NCI-H128 (cell line): ENCODE results near the gene ZFYVE9.
"Not testable (repeated sequence)": the region's sequence is repeated elsewhere in the genome, so short reads cannot be mapped to it uniquely, and the experiment has no call there.

Experiments
- DNase-seq: peaks from one replicate; lab custom pipeline; 2025; ENCODE audit not compliant: unreplicated experiment; lab: John Stamatoyannopoulos, UW

The ZFYVE9 gene

GRCh38 chr1:52141513-52142219, at the start of gene ZFYVE9:
ZFYVE9 (plus strand) TSS chr1:52142089; CDS start chr1:52233207, 91,118 bp downstream.
- DNase-seq = peak; percentile 69

DNA sequence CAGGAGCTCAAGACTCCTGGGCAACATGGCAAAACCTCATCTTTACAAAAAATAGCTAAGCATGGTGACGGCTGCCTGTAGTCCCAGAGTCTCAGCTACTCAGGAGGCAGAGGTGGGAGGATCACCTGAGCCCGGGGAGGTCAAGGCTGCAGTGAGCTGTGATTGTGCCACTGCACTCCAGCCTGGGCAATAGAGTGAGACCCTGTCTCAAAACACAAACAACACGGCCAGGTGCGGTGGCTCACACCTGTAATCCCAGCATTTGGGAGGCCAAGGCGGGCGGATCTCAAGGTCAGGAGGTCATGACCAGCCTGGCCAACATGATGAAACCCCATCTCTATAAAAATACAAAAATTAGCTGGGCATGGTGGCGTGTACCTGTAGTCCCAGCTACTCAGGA, 47.6 kb upstream of the ZFYVE9 start:
- not testable (repeated sequence) for DNase-seq

GRCh38 chr1:52096216-52096615, 45.7 kb upstream of the ZFYVE9 start:
- no peak for DNase-seq

- DNase-seq = peak; percentile 22
Observed at GRCh38 chr1:52098139-52098871, 43.6 kb upstream of the ZFYVE9 start.

DNA sequence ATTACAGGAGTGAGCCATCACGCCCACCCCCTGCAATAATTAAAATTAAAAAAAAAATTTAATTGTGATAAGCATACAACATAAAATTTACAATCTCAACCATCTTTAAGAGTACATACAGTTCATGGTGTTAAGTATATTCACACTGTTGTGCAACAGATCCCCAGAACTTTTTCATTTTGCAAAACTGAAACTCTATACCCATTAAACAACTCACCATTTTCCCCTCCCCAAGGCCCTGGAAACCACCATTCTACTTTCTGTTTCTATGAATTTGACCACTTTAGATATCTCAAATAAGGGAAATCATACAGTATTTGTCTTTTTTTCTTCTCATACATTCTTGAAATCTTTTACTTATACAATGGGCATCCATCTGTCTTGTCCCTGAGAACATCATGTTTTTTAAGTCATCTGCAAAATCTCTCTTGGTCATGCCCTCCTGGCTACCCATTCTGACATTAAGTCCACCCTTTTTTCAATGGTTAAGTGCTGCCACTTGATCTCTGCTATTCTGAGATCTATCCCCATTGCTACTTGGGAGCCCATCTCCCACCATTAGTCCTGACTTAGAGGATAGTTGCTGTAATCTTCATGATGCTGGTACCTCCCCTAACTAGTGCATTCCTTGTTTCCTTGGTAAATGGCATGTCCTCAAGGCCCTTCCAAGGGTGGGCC, 39.4 kb upstream of the ZFYVE9 start:
- no peak for DNase-seq

- DNase-seq = no peak
Observed at GRCh38 chr1:52111492-52111891, 30.4 kb upstream of the ZFYVE9 start.

- no peak for DNase-seq
Observed at GRCh38 chr1:52112489-52112888, 29.4 kb upstream of the ZFYVE9 start.

DNA sequence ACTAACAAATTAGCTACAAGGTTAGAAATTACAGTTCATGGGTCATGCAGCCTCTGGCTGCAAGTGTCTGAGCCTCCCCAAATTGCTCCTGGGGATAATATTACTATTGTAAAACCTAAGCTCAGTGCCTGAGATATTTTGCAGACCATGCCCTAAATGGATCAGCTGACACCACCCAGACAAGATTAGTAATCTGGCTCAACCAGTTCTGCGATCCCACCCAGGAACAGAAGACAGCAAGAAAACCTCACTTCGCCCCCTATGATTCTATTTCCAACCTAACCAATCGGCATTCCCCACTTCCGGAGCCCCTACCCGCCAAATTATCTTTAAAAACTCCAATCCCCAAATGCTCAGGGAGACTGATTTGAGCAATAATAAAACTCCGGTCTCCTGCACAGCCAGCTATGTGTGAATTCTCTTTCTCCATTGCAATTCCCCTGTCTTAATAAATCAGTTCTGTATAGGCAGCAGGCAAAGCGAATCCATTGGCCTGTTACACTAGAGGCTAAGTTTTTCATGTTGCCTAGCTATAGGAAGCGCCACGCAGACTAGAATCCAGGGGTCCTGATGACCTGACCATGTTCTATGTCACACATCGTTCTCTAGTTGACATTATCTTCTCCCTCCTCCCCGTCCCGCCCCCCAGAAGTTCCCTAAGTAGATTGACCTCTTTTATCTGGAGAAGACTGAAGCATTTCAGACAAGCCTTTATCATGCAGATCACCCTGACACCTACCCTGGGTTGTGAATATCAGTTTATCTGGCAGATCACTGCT, 22.4 kb upstream of the ZFYVE9 start:
- no peak for DNase-seq

DNA sequence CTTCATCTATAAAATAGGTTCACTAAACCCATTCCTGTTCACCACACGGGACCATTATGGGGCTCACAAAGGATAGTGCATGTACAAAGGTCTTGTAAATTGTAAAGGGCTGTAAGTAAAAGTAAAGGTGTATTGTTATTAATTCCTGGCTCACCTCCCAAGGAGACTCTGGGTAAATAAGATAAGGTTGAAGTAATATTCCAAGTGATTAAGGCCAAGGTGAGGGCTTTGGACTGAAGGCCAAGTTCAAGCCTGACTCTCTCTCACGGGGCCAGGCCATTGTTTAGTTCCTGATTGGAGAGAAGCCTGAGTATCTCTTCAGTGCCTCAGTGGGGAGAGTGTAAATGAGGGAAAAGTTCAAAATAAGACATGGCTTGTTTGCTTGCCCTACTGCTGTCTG, 19.5 kb upstream of the ZFYVE9 start:
- DNase-seq = no peak

GRCh38 chr1:52123622-52124021, 18.3 kb upstream of the ZFYVE9 start:
- no peak for DNase-seq

DNA sequence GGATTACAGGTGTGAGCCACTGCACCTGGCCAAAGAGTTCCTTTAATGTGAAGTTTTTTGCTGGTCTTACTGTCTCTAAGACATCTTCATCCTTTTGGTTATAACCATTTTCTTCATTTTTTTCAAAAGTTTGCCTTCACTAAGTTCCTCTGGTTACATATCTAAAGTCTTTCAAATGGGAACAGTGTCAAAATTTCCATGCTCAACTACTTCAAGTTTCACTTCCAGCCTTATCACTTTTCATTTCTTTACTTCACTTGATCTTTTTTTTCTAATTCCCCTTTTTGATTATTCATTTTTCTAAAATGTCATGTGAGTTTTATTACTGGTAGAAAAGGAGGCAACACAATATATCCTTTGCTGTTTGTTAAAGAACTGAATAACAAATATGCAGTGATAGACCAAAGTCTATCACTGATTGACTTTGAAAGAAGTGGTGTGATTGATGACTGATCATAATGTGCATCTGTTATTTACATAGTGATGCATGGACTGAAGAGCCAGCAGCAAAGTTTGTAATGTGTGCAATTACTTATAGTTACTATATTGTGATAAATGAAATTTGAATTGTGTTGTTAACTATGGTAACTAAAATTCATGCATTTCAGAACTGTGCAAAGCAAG, 16.0 kb upstream of the ZFYVE9 start:
- DNase-seq = no peak

DNA sequence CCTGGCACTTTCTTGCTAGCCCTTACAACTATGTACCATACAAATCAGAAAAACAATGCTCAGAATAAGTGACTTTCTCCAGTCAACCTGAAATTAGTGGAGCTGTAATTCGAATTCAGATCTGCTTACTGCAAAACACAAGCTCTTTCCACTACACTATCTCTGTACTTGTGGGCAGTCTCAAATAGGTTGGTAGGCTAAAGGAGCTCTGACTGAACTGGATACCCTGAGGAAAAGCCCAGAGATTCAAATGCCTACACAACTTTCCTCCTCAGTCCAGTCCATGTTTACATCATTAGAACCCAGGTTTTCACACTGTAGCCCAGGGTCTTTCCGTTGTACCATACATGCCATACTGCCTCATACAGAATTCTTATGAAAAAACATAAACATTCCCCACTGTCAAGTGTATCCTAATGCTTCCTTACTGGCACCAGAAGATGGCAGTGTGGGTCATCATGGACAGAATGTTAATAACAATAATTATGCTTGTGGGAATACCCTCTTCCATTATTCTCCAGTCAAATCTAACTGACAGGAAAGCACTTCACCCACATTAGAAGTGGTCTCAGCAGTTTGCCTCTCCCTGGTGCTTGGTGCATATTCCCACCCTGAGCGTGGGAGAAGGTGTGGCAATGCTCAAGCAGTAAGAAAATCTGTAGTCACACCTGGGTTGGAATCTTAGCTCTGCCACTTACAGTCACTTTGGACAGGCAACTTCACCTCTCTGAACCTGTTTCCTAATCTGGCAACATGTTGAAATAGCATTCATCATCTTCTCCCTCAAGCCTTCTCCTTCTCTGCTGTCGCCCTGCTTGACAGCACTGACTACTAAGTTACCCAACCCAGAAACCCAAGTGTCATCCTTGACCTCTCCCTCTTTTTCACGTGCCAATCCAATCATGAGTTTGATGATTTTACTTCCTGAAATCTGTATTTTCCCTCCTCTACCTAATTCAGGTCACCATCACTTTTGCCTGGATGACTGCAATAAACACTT, 14.4 kb upstream of the ZFYVE9 start:
- DNase-seq = peak; percentile 34

GRCh38 chr1:52139817-52140540, 1.9 kb upstream of the ZFYVE9 start:
- DNase-seq = no peak

DNA sequence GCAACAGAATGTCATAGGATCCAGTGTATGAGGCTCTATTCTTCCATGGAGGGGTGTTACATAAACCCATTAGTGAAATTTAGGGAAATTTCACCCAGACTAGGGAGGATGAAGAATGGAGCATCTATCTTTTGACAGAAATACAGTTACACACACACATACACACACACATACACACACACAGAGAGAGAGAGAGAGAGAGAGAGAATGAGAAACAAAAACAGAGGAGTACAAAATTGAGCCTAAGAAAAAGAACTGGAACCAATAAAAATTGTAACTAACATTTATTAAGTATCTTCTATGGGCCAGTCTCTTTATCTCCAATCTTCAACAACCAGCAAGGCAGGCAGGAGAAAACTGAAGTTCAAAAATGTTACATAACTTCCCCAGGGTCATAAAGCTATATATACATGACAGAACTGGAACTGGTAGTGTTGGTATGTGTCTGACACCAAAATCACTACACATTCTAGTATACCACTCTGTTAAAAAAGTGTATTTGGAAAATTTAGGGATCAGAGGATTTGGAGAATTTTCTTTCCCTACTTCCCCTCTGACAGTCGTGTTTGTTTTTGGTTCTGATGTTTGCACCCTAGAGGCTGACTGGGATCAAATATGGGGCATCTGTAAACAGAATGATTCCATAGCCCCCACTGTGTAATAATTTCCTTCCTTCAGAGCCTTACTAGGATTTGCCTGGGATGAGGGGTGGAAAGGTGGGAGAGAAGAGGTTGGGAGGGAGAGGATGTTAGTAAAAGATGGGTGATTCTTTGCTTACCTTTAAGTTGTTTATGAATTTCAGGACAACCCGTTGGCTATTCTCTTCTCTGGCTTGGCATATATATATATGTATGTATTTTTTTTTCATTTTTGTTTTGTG, 1.0 kb upstream of the ZFYVE9 start:
- DNase-seq = no peak

DNA sequence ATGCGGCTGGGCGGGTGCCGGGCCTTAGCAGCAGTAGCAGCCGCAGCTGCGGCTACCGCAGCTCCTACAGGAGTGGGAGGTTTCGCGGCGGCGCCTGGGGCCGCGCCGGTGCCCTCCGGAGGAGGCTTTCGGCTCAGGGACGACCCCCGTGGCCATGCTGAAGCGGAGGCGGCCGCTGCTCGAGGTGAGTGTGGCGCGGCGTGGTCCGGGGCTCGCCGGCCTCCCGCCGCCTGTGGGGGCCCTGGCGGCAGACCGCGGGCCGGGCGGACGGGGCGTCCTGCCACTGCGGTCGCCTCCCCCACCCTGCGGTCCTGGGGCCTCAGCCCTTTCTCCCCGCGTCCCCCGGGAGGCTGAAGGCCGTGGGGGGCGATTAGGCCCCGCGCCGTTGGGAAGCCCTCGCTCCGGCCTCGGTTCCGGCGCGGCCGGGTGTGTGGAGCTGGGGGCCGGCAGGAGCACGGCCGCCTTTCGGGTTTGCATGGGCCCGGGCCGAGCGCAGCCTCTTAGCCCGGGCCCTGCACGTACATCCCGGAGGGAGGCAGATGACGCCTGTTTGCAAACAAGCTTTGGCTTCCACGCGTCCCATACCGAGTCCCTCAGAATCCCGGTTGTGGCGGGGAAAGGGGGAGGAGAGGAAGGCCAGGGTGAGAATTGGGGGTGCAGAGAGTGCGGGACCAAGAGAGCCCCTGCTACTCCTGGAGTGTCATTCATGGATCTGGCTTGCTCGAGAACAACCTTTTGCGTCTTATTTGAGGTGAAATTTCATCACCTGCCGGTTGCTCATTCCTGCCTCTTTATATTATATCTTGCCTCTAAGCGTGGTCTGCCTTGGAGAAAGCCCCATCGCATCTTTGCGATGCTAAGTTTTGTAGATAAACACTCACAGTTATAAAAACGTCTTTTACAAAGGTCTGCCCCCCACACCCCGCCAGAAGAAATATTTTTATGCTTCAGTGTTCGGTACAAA, 613 bp downstream of the ZFYVE9 start:
- DNase-seq = no peak

DNA sequence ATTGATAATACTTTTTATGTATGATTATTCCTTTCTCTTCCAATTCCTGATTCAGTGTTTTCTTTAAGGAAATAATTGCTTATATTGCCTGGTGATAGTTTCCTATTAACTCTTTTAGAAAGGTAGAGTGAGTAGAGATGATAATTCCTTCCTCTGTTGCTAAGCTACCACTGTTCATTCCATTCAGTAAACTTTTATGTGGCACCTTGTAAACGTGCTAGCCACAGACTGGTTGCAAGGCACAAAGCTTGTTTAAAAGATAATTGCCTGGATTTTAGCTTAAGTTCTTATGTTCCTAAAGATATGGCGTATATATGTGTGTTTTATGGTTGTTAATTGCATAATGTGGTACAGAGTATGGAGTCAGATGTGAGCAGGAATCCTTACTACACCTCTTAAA, 3.2 kb downstream of the ZFYVE9 start:
- no peak for DNase-seq

- DNase-seq = not testable (repeated sequence)
Observed at GRCh38 chr1:52150445-52150844, 8.6 kb downstream of the ZFYVE9 start.
